HCT116 (cell line): ENCODE results near the gene FOXM1. TPM values are rescaled to one million over a fixed set of nuclear protein-coding genes. Genes with fewer than 3 reads are reported as not detected.

Source experiments
- ATAC-seq: fragments of 200-7000 bp; cut with Tn5 transposase; 2 replicates; pipeline ENCODE4 v1.9.1; 2020; ENCODE audit warnings: mild to moderate bottlenecking, moderate library complexity
- BruUV-seq: library from RNA; stranded (reverse); fragments of 400-500 nt; replicated peaks from 2 replicates; lab custom pipeline; 2021; lab: Mats Ljungman, UMichigan
- CTCF ChIA-PET: fragments of 300-600 bp; sonication (Branson Sonifier 250); formaldehyde crosslinking; loops from one replicate; lab custom pipeline; 2021; ENCODE audit warnings: antibody characterized with exemption; lab: Charles Lee
- POLR2A ChIA-PET: fragments of 300-600, 350-600 bp; sonication (Branson Sonifier 250); formaldehyde crosslinking; loops from one replicate; lab custom pipeline; 2021; ENCODE audit warnings: antibody characterized with exemption; lab: Charles Lee
- RAD21 ChIA-PET, 2 experiments: fragments of 300-600 bp; sonication (Branson Sonifier 250); formaldehyde crosslinking; loops; one replicate each; lab custom pipeline; 2023; ENCODE audit warnings: low total read pairs in 2 of 2; ENCODE audit not compliant: uncharacterized antibody in 2 of 2, unreplicated experiment in 2 of 2, low non-redundant PET in 1 of 2; lab: Charles Lee
- DNase-seq: peaks from one replicate; pipeline ENCODE4 v3.0.0-alpha.2; 2010; ENCODE audit warnings: low read depth, low spot score
- H2AFZ ChIP-seq: fragments of 200-600 bp; shearing (Covaris generic), sonication (generic); 2 replicates; pipeline ENCODE4 v1.6.1; 2017; ENCODE audit warnings: low read depth, mixed run types, mixed read lengths, antibody characterized with exemption, low read length; ENCODE audit not compliant: poor library complexity, severe bottlenecking
- H3K27ac ChIP-seq: 2 replicates; pipeline ENCODE4 v1.5.1; 2012; ENCODE audit warnings: low read depth, low read length
- H3K27me3 ChIP-seq: fragments of 200-600 bp; sonication (generic); 2 replicates; pipeline ENCODE4 v1.6.1; 2016; ENCODE audit warnings: mixed run types, low read length, mixed read lengths; ENCODE audit not compliant: insufficient read depth
- H3K36me3 ChIP-seq, 2 experiments: fragments of 200-500 bp in 1 of 2; fragments of 200-600 bp in 1 of 2; sonication (Bioruptor generic) in 1 of 2; sonication (generic) in 1 of 2; 2 replicates each; pipeline versions ENCODE4 v1.5.1 to v1.6.1; 2014 to 2016; ENCODE audit warnings: low read length in 2 of 2, inconsistent platforms in 1 of 2, mixed read lengths in 1 of 2, mixed run types in 1 of 2; ENCODE audit not compliant: insufficient read depth in 2 of 2, control insufficient read depth in 1 of 2
- H3K4me1 ChIP-seq, 2 experiments: fragments of 200-600 bp in 1 of 2; sonication (generic) in 1 of 2; 2 replicates each; pipeline versions ENCODE4 v1.5.1 to v1.6.1; 2012 to 2017; ENCODE audit warnings: low read length in 2 of 2, inconsistent platforms in 1 of 2, mild to moderate bottlenecking in 1 of 2, mixed read lengths in 1 of 2, mixed run types in 1 of 2, moderate library complexity in 1 of 2; ENCODE audit not compliant: insufficient read depth in 2 of 2, control insufficient read depth in 1 of 2
- H3K4me2 ChIP-seq: fragments of 200-600 bp; sonication (generic); 2 replicates; pipeline ENCODE4 v1.6.1; 2017; ENCODE audit warnings: mixed run types, low read length, mixed read lengths
- H3K4me3 ChIP-seq, 2 experiments: fragments of 200-600 bp in 1 of 2; sonication (generic) in 1 of 2; replicated peaks in 1 of 2; 2 replicates each; pipeline ENCODE4 v1.5.1; 2011 to 2016; ENCODE audit warnings: low read length in 2 of 2, control low read depth in 1 of 2, low read depth in 1 of 2, mild to moderate bottlenecking in 1 of 2, mixed read lengths in 1 of 2, mixed run types in 1 of 2
- H3K79me2 ChIP-seq: fragments of 200-600 bp; sonication (generic); 2 replicates; pipeline ENCODE4 v1.6.1; 2017; ENCODE audit warnings: mild to moderate bottlenecking, mixed run types, low read length, moderate library complexity, mixed read lengths; ENCODE audit not compliant: insufficient read depth
- H3K9ac ChIP-seq: fragments of 200-600 bp; sonication (generic); 2 replicates; pipeline ENCODE4 v1.6.1; 2016; ENCODE audit warnings: low read length, mixed read lengths
- H3K9me2 ChIP-seq: fragments of 200-600 bp; sonication (generic), shearing (Covaris generic); 2 replicates; pipeline ENCODE4 v1.6.1; 2017; ENCODE audit warnings: mixed run types, mild to moderate bottlenecking, moderate library complexity; ENCODE audit not compliant: insufficient read depth
- H3K9me3 ChIP-seq, 2 experiments: fragments of 200-500 bp in 1 of 2; fragments of 200-600 bp in 1 of 2; sonication (Bioruptor generic) in 1 of 2; sonication (generic) in 1 of 2; 2 replicates each; pipeline ENCODE4 v1.6.1; 2014 to 2017; ENCODE audit warnings: low read length in 2 of 2, mixed read lengths in 2 of 2, inconsistent platforms in 1 of 2, low read depth in 1 of 2, mild to moderate bottlenecking in 1 of 2, mixed run types in 1 of 2, moderate library complexity in 1 of 2; ENCODE audit not compliant: control insufficient read depth in 1 of 2, insufficient read depth in 1 of 2
- H4K20me1 ChIP-seq: fragments of 200-600 bp; sonication (generic), shearing (Covaris generic); 2 replicates; pipeline ENCODE4 v1.6.1; 2017; ENCODE audit warnings: mixed run types, mild to moderate bottlenecking, moderate library complexity; ENCODE audit not compliant: insufficient read depth
- CBX3 ChIP-seq: IDR thresholded peaks from 2 replicates; pipeline ENCODE4 v1.6.1; 2012; ENCODE audit warnings: low read depth
- ELF1 ChIP-seq: IDR thresholded peaks from 2 replicates; pipeline ENCODE4 v1.6.1; 2012; ENCODE audit warnings: low read depth, borderline replicate concordance
- EZH2 ChIP-seq: fragments of 200-600 bp; sonication (generic); IDR thresholded peaks from 2 replicates; pipeline ENCODE4 v1.6.1; 2017; ENCODE audit warnings: antibody characterized with exemption, mixed run types
- EZH2phosphoT487 ChIP-seq: fragments of 200-600 bp; IDR thresholded peaks from 2 replicates; pipeline ENCODE4 v1.6.1; 2018; ENCODE audit warnings: antibody characterized with exemption, borderline replicate concordance
- JUND ChIP-seq: IDR thresholded peaks from 2 replicates; pipeline ENCODE4 v1.6.1; 2012
- POLR2A ChIP-seq: IDR thresholded peaks from 2 replicates; pipeline ENCODE4 v1.7.0; 2011; ENCODE audit warnings: borderline replicate concordance; ENCODE audit not compliant: insufficient read depth, insufficient read length; ENCODE audit errors: extremely low read depth
- POLR2AphosphoS5 ChIP-seq: IDR thresholded peaks from 2 replicates; pipeline ENCODE4 v1.6.1; 2011; ENCODE audit warnings: mild to moderate bottlenecking, low read depth, low read length, moderate library complexity
- RAD21 ChIP-seq: IDR thresholded peaks from 2 replicates; pipeline ENCODE4 v1.6.1; 2012; ENCODE audit warnings: low read depth, mild to moderate bottlenecking
- SIN3A ChIP-seq: IDR thresholded peaks from 2 replicates; pipeline ENCODE4 v1.6.1; 2012; ENCODE audit warnings: low read depth
- SRF ChIP-seq: IDR thresholded peaks from 2 replicates; pipeline ENCODE4 v1.6.1; 2012; ENCODE audit warnings: low read depth
- TCF7L2 ChIP-seq: IDR thresholded peaks from 2 replicates; pipeline ENCODE4 v1.7.0; 2011; ENCODE audit warnings: borderline replicate concordance, inconsistent platforms; ENCODE audit not compliant: insufficient read depth, insufficient read length; ENCODE audit errors: extremely low read depth
- YY1 ChIP-seq: IDR thresholded peaks from 2 replicates; pipeline ENCODE4 v1.6.1; 2011; ENCODE audit warnings: low read length, low read depth, moderate library complexity, mild to moderate bottlenecking; ENCODE audit not compliant: insufficient replicate concordance; ENCODE audit errors: extremely low read depth
- ZFX ChIP-seq: fragments of 450-650 bp; IDR thresholded peaks from 2 replicates; pipeline ENCODE4 v1.6.1; 2017
- ZNF274 ChIP-seq: fragments of 200-500 bp; sonication (Bioruptor generic); IDR thresholded peaks from 2 replicates; pipeline ENCODE4 v1.6.1; 2014; ENCODE audit warnings: mild to moderate bottlenecking, low read depth, low read length, inconsistent platforms
- intact Hi-C: fragments of 100-400 bp; cut with micrococcal nuclease; formaldehyde crosslinking; loops from 2 replicates; pipeline ENCODE4 v1.10.0; 2022
- total RNA-seq: library from RNA; stranded (reverse); gene quantifications from one replicate; pipeline ENCODE4 v1.2.1, GENCODE V29; 2021; ENCODE audit not compliant: unreplicated experiment
- TF ChIP-seq, protein P1 (sequence below): IDR thresholded peaks from 2 replicates; pipeline ENCODE4 v1.6.1; 2012
- TF ChIP-seq, protein P2 (sequence below), 3 experiments: fragments of 200-600 bp in 1 of 3; sonication (generic) in 1 of 3; IDR thresholded peaks in 2 of 3; conservative IDR thresholded peaks in 1 of 3; 2 replicates each; pipeline ENCODE4 v1.5.1; 2012 to 2017; ENCODE audit warnings: low read depth in 2 of 3, low read length in 2 of 3, antibody characterized with exemption in 1 of 3, borderline replicate concordance in 1 of 3, control low read depth in 1 of 3, mild to moderate bottlenecking in 1 of 3, mixed read lengths in 1 of 3, mixed run types in 1 of 3, moderate library complexity in 1 of 3; ENCODE audit not compliant: insufficient read depth in 1 of 3

The FOXM1 gene
- total RNA-seq, 1 experiment from 2014 or later, result 85.1 TPM

DNA sequence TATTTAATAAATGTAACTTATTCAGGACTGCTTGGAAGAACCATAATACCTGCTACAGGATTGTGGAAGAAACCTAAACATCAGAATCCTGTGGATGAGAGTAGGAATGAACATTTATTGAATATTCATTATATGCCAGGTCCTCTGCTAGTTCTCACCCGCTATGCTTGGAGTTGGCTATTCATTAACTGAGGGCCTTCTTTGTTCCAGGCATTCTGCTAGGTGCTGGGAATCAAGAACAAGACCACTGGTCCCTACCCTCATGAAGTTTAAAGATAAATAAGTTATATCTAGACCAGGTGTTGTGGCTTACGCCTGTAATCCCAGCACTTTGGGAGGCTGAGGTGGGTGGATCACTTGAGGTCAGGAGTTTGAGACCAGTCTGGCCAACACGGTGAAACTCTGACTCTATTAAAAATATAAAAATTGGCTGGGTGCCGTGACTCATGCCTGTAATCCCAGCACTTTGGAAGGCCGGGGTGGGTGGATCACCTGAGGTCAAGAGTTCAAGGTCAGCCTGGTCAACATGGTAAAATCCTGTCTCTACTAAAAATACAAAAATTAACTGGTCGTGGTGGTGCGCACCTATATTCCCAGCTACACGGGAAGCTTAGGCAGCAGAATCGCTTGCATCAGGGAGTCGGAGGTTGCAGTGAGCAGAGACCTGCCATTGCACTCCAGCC lies 9.9 kb upstream of the FOXM1 start:
- RAD21 ChIA-PET, result no interaction called here
- Histone ChIP-seq H3K4me2 (no peak overlapping the region), H3K79me2 (peaks cover 21% of the 10 kb centered on the region), H3K9me3 (no peaks in the 10 kb centered on the region), H2AFZ (no peak overlapping the region), H3K27ac (no peak overlapping the region), H3K4me3 (no peak overlapping the region), H3K9ac (no peak overlapping the region), H3K9me2 (no peaks in the 10 kb centered on the region), H4K20me1 (no peaks in the 10 kb centered on the region), H3K36me3 (peaks cover 10 to 11% of the 10 kb centered on the region in 2 experiments; a peak in 2 of 4 replicates), H3K4me1 (peaks cover 7 to 15% of the 10 kb centered on the region in 2 experiments; a peak in 3 of 4 replicates), H3K27me3 (no peaks in the 10 kb centered on the region)
- TF ChIP-seq POLR2A, result no peak
- TF ChIP-seq EZH2phosphoT487, result no peak
- no TSS peak for BruUV-seq
- POLR2A ChIA-PET, result no interaction called here
- intact Hi-C loops, result no loop called here
- no peak for DNase-seq
- CTCF ChIA-PET, result interaction anchor here (1.7 to 2.3 kb wide), 3 partner anchors 10 to 154 kb away, joined by 6 to 28 read pairs (median 11); partner anchors contain the start of genes FOXM1 and RHNO1
- no peak for ATAC-seq

GRCh38 chr12:2884810-2885209 lies 7.8 kb upstream of the FOXM1 start:
- Histone ChIP-seq H3K4me2 (no peak overlapping the region), H3K27ac (no peak overlapping the region), H3K9ac (no peak overlapping the region), H4K20me1 (no peaks in the 10 kb centered on the region), H3K4me1 (peaks cover 0 to under 1% of the 10 kb centered on the region in 2 experiments; a peak in 2 of 4 replicates), H3K79me2 (peaks cover 28% of the 10 kb centered on the region), H3K9me2 (no peaks in the 10 kb centered on the region), H3K36me3 (peaks cover 10 to 11% of the 10 kb centered on the region in 2 experiments; a peak in 2 of 4 replicates), H3K9me3 (no peaks in the 10 kb centered on the region), H3K27me3 (no peaks in the 10 kb centered on the region), H3K4me3 (no peak overlapping the region), H2AFZ (no peak overlapping the region)
- POLR2A ChIA-PET, result interaction anchor here (0.6 to 1.5 kb wide), 3 partner anchors 8 to 62 kb away, joined by 3 read pairs; partner anchors contain the start of genes FOXM1 and RHNO1
- intact Hi-C loops, result loop anchor here (1.0 to 2.0 kb wide), 2 partner anchors 59 to 156 kb away; no protein-coding TSS in a partner anchor
- peak; percentile 34 for ATAC-seq
- no TSS peak for BruUV-seq
- no peak for DNase-seq
- RAD21 ChIA-PET, result interaction anchor here (0.7 to 1.5 kb wide), 4 partner anchors 59 to 157 kb away, joined by 3 to 7 read pairs (median 4); no protein-coding TSS in a partner anchor
- CTCF ChIA-PET, result interaction anchor here (1.1 to 2.3 kb wide), 5 partner anchors 8 to 157 kb away, joined by 3 to 28 read pairs (median 11); partner anchors contain the start of genes FOXM1 and RHNO1
- TF ChIP-seq RAD21, result no peak
- no peak for TF ChIP-seq YY1
- no peak for TF ChIP-seq TCF7L2
- no peak for TF ChIP-seq ZFX
- TF ChIP-seq ZNF274, result no peak
- TF ChIP-seq JUND, result no peak
- TF ChIP-seq, protein P1, sequence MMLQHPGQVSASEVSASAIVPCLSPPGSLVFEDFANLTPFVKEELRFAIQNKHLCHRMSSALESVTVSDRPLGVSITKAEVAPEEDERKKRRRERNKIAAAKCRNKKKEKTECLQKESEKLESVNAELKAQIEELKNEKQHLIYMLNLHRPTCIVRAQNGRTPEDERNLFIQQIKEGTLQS, result no peak
- no peak for TF ChIP-seq EZH2
- TF ChIP-seq POLR2A, result no peak
- TF ChIP-seq, protein P2, sequence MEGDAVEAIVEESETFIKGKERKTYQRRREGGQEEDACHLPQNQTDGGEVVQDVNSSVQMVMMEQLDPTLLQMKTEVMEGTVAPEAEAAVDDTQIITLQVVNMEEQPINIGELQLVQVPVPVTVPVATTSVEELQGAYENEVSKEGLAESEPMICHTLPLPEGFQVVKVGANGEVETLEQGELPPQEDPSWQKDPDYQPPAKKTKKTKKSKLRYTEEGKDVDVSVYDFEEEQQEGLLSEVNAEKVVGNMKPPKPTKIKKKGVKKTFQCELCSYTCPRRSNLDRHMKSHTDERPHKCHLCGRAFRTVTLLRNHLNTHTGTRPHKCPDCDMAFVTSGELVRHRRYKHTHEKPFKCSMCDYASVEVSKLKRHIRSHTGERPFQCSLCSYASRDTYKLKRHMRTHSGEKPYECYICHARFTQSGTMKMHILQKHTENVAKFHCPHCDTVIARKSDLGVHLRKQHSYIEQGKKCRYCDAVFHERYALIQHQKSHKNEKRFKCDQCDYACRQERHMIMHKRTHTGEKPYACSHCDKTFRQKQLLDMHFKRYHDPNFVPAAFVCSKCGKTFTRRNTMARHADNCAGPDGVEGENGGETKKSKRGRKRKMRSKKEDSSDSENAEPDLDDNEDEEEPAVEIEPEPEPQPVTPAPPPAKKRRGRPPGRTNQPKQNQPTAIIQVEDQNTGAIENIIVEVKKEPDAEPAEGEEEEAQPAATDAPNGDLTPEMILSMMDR (IDR thresholded peaks at IDR 0.05 in 2 of 3, conservative IDR thresholded peaks at IDR 0.05 in 1 of 3; ENCODE audit: borderline replicate concordance in 1 of 3, insufficient read depth in 1 of 3, low read depth in 2 of 3, low read length in 2 of 3), result no peak
- TF ChIP-seq SIN3A, result no peak
- TF ChIP-seq POLR2AphosphoS5, result no peak
- TF ChIP-seq ELF1, result no peak
- no peak for TF ChIP-seq SRF
- TF ChIP-seq CBX3, result no peak
